SU-DHL-6 (cell line): ENCODE measurements around the gene RDH16.
"Not testable (repeated sequence)": the region's sequence is repeated elsewhere in the genome, so short reads cannot be mapped to it uniquely, and the experiment has no call there.

ENCODE experiments used
- CTCF ChIP-seq: fragments of 200-600 bp; sonication (generic); IDR thresholded peaks from one replicate; pipeline ENCODE4 v1.5.1; 2017; ENCODE audit warnings: antibody characterized with exemption, mild to moderate bottlenecking, low read length, moderate library complexity; ENCODE audit not compliant: insufficient read depth, poor library complexity, severe bottlenecking
- EZH2phosphoT487 ChIP-seq: fragments of 200-600 bp; sonication (generic), shearing (Covaris generic); conservative IDR thresholded peaks from 2 replicates; pipeline ENCODE4 v1.6.1; 2018; ENCODE audit warnings: mild to moderate bottlenecking, antibody characterized with exemption, low read length, moderate library complexity, mixed read lengths

GRCh38 chr12:56962247-56962646 lies 4.8 kb upstream of the RDH16 start:
- TF ChIP-seq CTCF, EZH2phosphoT487: not testable (repeated sequence)
